OCI-LY7 (cell line): ENCODE results near the gene ROBO1. TPM values are rescaled to one million over a fixed set of nuclear protein-coding genes. Genes with fewer than 3 reads are reported as not detected.

Experiments used
- BruUV-seq: library from RNA; stranded (reverse); fragments of 400-500 nt; replicated peaks from 2 replicates; lab custom pipeline; 2021; lab: Mats Ljungman, UMichigan
- CTCF ChIA-PET: fragments of 300-600 bp; sonication (Branson Sonifier 250); formaldehyde crosslinking; loops from one replicate; lab custom pipeline; 2022; ENCODE audit warnings: antibody characterized with exemption; ENCODE audit not compliant: unreplicated experiment; lab: Charles Lee
- POLR2A ChIA-PET: fragments of 300-600 bp; sonication (Branson Sonifier 250); formaldehyde crosslinking; loops from one replicate; lab custom pipeline; 2022; ENCODE audit warnings: antibody characterized with exemption; lab: Charles Lee
- DNase-seq: peaks from one replicate; pipeline ENCODE4 v3.0.0-alpha.2; 2015; ENCODE audit warnings: low spot score
- H2AFZ ChIP-seq: fragments of 200-600 bp; sonication (generic), shearing (Covaris generic); 2 replicates; pipeline ENCODE4 v1.6.1; 2014; ENCODE audit warnings: mild to moderate bottlenecking, antibody characterized with exemption, low read length, moderate library complexity
- H3K27ac ChIP-seq: fragments of 200-600 bp; sonication (generic); 2 replicates; pipeline ENCODE4 v1.5.1; 2014; ENCODE audit warnings: mixed run types, low read depth, mild to moderate bottlenecking, moderate library complexity, low read length, inconsistent platforms; ENCODE audit not compliant: poor library complexity, severe bottlenecking
- H3K36me3 ChIP-seq: fragments of 200-600 bp; sonication (generic); 2 replicates; pipeline ENCODE4 v1.6.1; 2014; ENCODE audit warnings: mild to moderate bottlenecking, antibody characterized with exemption, low read length, moderate library complexity, mixed read lengths; ENCODE audit not compliant: insufficient read depth
- H3K4me1 ChIP-seq: fragments of 200-600 bp; sonication (generic); 2 replicates; pipeline ENCODE4 v1.5.1; 2014; ENCODE audit warnings: mild to moderate bottlenecking, low read length; ENCODE audit not compliant: insufficient read depth, poor library complexity, severe bottlenecking
- H3K4me2 ChIP-seq: fragments of 200-600 bp; sonication (generic); 2 replicates; pipeline ENCODE4 v1.6.1; 2014; ENCODE audit warnings: mild to moderate bottlenecking, low read length
- H3K4me3 ChIP-seq: fragments of 200-600 bp; sonication (generic); 2 replicates; pipeline ENCODE4 v1.5.1; 2014; ENCODE audit warnings: mild to moderate bottlenecking, low read depth, low read length; ENCODE audit not compliant: poor library complexity, severe bottlenecking
- H3K79me2 ChIP-seq: fragments of 200-600 bp; sonication (generic); 2 replicates; pipeline ENCODE4 v1.6.1; 2016; ENCODE audit warnings: low read depth, mild to moderate bottlenecking, low read length, moderate library complexity, mixed read lengths; ENCODE audit not compliant: insufficient read depth
- H3K9me2 ChIP-seq: fragments of 200-600 bp; sonication (generic); 2 replicates; pipeline ENCODE4 v1.6.1; 2016; ENCODE audit warnings: mild to moderate bottlenecking, low read length, mixed read lengths; ENCODE audit not compliant: insufficient read depth
- H3K9me3 ChIP-seq: fragments of 200-600 bp; sonication (generic); 2 replicates; pipeline ENCODE4 v1.6.1; 2014; ENCODE audit warnings: mild to moderate bottlenecking, mixed run types, low read length, mixed read lengths
- H4K20me1 ChIP-seq: fragments of 200-600 bp; sonication (generic); 2 replicates; pipeline ENCODE4 v1.6.1; 2014; ENCODE audit warnings: mild to moderate bottlenecking, antibody characterized with exemption, low read length, moderate library complexity, mixed read lengths; ENCODE audit not compliant: insufficient read depth
- EZH2phosphoT487 ChIP-seq: fragments of 200-600 bp; sonication (generic); IDR thresholded peaks from 2 replicates; pipeline ENCODE4 v1.6.1; 2018; ENCODE audit warnings: low read depth, borderline replicate concordance, mild to moderate bottlenecking, mixed run types, antibody characterized with exemption, low read length, moderate library complexity, mixed read lengths
- intact Hi-C: fragments of 100-400 bp; cut with micrococcal nuclease; formaldehyde crosslinking; loops from one replicate; pipeline ENCODE4 v1.10.0; 2022; ENCODE audit not compliant: unreplicated experiment
- total RNA-seq, 2 experiments: library from RNA; depleted of rRNA in 1 of 2; stranded (reverse); fragments of >200 nt in 1 of 2; shearing (Covaris generic) in 1 of 2; gene quantifications; 2 replicates each; pipeline ENCODE4 v1.2.3, GENCODE V29; 2014 to 2022
- TF ChIP-seq, protein P1 (sequence below): fragments of 200-600 bp; sonication (generic); conservative IDR thresholded peaks from 2 replicates; pipeline ENCODE4 v1.5.1; 2014; ENCODE audit warnings: mild to moderate bottlenecking, antibody characterized with exemption, low read length, moderate library complexity, mixed read lengths

ROBO1 gene
- total RNA-seq, 2 experiments from 2014 or later, result not detected

DNA sequence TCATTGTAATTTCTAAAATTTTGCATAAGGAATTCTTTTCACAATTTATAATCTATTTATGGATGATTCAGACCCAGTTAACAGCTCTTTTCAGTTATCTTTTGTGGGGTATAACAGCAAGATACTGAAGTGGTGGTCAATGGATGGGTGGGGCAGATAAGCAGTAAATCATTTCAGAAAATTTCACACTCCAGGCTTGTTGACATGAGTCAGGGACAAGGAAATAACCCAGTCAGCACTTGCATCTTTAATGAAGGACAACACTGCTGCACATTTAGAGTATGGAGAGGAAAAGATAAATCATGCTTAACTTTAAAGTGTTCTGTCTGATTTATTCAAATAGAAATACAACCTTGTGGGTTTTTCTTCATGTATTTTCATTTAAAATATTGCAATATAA lies 181.6 kb downstream of the ROBO1 start:
- no peaks in the 10 kb centered on the region for H3K9me2 ChIP-seq
- no peak overlapping the region for H3K4me2 ChIP-seq
- no peak overlapping the region for H3K27ac ChIP-seq
- no TSS peak for BruUV-seq
- intact Hi-C loops, result no loop called here
- ChIA-PET CTCF (no interaction called here), POLR2A (no interaction called here)
- no peaks in the 10 kb centered on the region for H3K9me3 ChIP-seq
- no peak overlapping the region for H3K4me3 ChIP-seq
- no peaks in the 10 kb centered on the region for H3K4me1 ChIP-seq
- no peaks in the 10 kb centered on the region for H3K79me2 ChIP-seq
- no peak for DNase-seq
- TF ChIP-seq EZH2phosphoT487, result no peak
- TF ChIP-seq, protein P1, sequence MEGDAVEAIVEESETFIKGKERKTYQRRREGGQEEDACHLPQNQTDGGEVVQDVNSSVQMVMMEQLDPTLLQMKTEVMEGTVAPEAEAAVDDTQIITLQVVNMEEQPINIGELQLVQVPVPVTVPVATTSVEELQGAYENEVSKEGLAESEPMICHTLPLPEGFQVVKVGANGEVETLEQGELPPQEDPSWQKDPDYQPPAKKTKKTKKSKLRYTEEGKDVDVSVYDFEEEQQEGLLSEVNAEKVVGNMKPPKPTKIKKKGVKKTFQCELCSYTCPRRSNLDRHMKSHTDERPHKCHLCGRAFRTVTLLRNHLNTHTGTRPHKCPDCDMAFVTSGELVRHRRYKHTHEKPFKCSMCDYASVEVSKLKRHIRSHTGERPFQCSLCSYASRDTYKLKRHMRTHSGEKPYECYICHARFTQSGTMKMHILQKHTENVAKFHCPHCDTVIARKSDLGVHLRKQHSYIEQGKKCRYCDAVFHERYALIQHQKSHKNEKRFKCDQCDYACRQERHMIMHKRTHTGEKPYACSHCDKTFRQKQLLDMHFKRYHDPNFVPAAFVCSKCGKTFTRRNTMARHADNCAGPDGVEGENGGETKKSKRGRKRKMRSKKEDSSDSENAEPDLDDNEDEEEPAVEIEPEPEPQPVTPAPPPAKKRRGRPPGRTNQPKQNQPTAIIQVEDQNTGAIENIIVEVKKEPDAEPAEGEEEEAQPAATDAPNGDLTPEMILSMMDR, result no peak
- H2AFZ ChIP-seq, result no peak overlapping the region
- no peaks in the 10 kb centered on the region for H4K20me1 ChIP-seq
- H3K36me3 ChIP-seq, result no peaks in the 10 kb centered on the region

DNA sequence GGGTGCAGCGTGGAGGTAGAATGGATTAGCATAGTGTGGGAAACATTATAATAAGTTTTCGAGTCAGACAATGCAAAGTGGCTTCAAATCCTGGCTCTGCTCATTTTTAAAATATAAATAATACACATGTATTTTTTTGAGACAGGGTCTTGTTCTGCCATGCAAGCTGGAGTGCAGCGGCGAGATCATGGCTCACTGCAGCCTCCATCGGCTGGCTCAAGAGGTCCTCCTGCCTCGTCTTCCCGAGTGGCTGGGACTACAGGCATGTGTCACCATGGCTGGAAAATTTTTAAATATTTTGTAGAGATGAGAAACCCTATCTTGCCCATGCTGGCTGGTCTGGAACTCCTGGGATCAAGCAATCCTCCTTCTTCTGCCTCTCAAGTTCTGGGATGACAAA lies 194.9 kb downstream of the ROBO1 start:
- BruUV-seq, result no TSS peak
- H3K4me1 ChIP-seq, result no peaks in the 10 kb centered on the region
- H3K36me3 ChIP-seq, result no peaks in the 10 kb centered on the region
- H2AFZ ChIP-seq, result no peak overlapping the region
- TF ChIP-seq, protein P1, result no peak
- TF ChIP-seq EZH2phosphoT487, result no peak
- ChIA-PET CTCF (no interaction called here), POLR2A (no interaction called here)
- no peak overlapping the region for H3K4me3 ChIP-seq
- no peaks in the 10 kb centered on the region for H3K9me2 ChIP-seq
- H3K4me2 ChIP-seq, result no peak overlapping the region
- no peak overlapping the region for H3K27ac ChIP-seq
- H3K79me2 ChIP-seq, result no peaks in the 10 kb centered on the region
- H4K20me1 ChIP-seq, result no peaks in the 10 kb centered on the region
- intact Hi-C loops, result no loop called here
- no peaks in the 10 kb centered on the region for H3K9me3 ChIP-seq
- no peak for DNase-seq

DNA sequence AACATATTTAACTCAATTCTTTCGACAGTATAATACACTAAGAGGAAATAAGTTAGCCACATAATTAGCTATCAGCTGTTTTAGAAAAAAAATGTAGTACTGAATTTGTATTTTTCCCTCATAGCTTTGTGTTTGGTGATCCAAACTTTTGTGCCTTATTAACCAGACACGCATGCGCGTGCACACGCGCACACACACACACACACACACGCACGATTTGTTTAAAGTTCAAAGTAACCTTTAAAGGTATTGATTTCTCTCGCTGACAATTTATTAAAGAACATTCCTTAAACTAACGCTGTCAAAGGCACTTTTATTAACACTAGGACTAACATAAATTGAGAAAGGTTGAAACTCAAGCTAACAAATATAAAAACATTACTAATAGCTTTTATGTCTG lies 198.9 kb downstream of the ROBO1 start:
- no peaks in the 10 kb centered on the region for H3K4me1 ChIP-seq
- H3K27ac ChIP-seq, result no peak overlapping the region
- no peaks in the 10 kb centered on the region for H3K9me2 ChIP-seq
- no peaks in the 10 kb centered on the region for H3K79me2 ChIP-seq
- DNase-seq, result no peak
- H4K20me1 ChIP-seq, result no peaks in the 10 kb centered on the region
- BruUV-seq, result no TSS peak
- no peak overlapping the region for H2AFZ ChIP-seq
- intact Hi-C loops, result no loop called here
- ChIA-PET CTCF (no interaction called here), POLR2A (no interaction called here)
- no peak overlapping the region for H3K4me3 ChIP-seq
- TF ChIP-seq, protein P1, result no peak
- TF ChIP-seq EZH2phosphoT487, result no peak
- no peak overlapping the region for H3K4me2 ChIP-seq
- H3K36me3 ChIP-seq, result no peaks in the 10 kb centered on the region
- H3K9me3 ChIP-seq, result no peaks in the 10 kb centered on the region
